Smooth muscle cell of the brain vasculature (primary cell): ENCODE data around the gene SERPINA12.

Source experiments
- DNase-seq: peaks from one replicate; pipeline ENCODE4 v3.0.0-alpha.2; 2012; ENCODE audit warnings: low read depth, low spot score

The SERPINA12 gene

DNA sequence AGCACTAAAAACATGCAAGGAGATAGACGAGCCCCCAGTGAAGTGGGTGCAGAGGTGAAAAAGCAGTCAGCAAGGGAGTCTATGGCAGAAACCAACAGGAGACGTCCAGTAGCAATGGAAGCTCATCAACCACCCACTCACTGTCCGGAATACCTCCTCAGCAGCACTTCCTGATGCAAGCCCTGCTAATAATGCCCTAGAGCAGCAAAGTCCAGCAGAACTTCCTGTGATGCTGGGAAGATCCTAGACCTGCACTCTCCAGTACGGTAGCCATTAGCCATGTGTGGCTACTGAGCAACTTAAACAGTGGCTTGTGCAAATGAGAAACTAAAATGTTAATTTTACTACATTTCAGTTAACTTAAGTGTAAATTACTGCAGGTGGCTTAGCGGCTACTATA is 44.2 kb downstream of the SERPINA12 start:
- DNase-seq = no peak

DNA sequence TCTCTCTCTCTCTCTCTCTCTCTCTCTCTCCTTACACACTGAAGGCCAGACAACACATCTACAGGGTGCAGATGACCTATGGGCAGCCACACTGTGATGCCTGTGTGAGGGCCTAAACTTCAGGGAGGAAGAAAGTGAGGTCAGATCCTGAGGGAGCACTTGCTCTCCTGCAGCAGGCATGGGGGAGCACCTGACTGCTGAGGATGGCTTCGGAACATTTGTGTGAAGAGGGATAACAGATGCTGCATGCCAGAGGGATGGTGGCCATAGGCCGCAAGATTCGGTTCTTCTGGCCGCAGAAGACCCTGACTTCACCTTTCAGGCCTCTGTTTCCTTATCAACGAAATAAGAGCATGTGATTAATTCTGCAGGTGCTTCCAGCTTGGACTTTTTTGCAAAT is 45.0 kb downstream of the SERPINA12 start:
- DNase-seq = no peak

DNA sequence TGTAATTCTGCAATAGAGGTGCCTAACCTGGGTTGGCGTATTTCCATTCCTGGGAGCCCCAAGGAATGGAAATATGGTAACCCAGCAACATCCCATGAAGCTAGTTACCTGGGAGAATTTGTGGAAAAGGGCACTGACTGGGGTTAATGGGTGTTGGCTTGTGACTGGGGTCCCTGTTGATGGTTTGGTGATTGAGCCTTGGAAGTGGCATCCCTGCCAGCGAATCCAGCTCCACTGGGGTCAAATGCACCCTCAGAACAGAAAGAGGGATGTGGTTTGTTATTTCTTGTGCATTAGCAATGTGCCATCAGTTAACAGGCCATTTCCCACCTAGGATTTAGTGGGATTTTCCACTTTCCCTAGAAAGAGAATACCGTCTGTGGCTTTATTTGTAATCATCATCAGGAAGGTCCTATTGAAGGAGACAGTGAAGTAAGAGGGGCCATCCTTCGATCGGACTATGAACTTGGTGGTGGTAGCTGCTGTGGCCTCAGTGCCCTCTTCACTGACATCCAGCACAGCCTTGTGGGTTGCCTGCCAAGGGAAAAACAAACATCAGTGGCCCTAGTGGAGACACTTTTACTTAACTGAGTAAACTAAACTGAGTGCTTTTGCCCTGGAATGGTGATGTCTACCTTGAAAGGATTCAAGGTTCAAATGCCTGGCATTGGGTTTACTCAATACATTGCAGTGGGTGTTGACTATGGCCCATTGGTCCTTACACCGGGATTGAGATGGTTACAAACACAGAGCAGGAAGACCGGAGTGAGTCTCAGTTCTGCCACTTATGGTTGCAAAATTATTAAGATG is 46.3 kb downstream of the SERPINA12 start:
- no peak for DNase-seq

DNA sequence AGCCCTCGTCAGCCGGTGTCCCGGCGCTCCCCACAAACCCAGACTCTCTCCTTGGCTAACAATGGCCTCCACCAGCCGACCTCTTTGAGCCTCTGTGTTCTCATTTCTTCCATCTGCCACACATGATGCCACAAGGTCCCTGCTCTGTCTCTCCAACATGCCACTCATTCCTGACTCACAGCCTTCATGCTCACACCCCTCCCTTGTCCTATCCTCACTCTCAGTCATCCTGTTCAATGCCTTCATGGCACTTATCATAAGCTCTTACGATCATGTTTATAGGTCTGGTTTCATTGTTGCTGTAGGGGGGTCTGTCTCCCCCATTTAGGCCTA is 47.1 kb downstream of the SERPINA12 start:
- DNase-seq = no peak

DNA sequence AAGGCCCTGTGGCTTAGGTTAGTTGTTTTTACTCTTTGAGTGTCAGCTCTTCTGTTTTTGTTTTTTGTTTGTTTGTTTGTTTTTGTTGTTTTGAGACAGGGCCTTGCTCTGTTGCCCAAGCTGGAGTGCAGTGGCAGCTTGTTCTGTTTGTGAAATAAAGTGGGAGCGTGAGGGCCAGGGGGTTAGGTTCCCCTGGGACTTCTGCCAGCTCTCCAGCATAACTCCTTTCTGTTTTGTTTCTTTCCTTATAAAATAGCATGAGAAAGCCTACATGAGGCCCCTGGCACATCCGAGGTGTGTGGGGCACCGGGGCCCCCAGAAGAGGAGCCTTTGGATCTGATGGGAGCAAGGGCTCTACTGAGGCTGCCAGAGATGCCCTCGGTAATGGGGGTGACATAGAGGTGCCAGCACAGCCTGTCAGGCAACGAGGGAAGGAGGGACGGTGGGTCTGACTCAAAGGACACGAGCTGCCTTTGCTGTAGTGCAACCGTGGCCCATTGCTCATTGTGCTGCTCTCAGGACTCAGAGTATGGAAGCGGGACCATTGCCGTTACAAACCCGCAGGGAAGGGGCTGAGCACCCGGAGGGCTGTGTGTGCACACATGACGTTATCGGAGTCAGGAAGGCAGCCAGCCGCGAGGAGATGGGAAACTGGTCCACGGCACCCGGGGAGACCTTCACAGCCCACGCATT is 47.6 kb downstream of the SERPINA12 start:
- no peak for DNase-seq

DNA sequence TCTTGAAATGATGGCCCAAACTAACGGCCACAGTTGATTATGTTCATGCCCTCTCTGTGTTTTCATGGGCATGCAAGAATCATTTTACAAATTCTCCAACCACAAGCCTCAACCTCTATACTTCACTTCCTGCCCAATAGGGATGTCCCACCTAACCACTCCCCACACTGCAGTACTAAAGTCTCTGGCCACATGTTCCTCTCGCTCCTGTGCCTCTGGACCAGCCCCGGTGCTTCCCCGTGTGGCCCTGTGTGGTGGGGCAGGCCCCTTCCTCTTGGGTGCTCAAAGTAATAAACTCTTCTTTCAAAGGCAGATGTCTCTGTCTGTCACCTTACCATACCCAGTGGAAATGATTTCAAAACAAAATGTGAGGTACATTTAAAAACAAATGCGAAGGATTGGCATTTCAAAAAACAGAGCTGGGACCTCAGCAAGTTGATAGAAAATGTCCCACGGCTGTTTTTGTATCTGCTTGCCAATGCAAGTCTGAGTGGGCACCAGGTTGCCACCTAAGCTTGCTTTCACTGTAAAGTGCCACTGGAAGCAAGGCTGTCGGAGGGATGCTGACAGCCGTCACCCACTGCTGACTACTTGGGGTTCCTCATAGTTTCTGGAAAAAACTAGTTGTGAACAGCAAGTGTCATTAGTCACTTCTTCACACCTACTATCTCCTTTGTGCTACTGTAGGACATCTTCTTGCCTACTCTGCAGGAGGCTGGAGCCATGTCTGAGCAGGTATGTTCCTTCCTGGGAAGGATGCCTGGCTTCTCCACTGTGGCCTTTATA is 48.4 kb downstream of the SERPINA12 start:
- DNase-seq = no peak

DNA sequence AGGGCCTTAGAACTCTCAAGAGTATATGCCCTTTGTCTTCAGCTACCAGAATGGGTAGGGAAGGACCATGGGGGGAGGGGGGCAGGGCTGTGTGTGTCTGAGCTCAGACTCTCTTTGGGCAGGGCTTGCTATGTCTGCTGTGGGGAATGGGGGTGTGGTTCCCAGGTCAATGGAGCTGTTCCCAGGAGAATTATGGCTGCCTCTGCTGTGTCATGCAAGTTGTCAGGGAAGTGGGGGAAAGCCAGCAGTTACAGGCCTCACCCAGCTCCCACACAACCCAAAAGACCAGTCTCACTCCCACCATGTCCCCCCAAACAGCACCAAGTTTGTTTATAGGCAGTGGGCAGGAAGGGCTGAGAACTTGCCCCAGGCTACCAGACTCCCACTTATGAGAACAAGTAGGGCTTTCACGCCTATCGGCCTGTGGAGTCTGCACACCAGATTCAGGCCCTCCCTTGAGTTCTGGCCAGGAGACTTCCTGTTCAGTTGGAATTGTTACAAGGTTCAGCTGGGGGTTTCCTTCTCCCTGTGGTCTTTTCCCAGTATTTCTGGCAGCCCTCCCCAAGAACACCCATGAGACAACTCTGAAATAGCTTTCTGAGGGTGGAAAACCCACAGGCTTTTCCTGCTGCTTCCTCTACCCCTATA is 50.6 kb downstream of the SERPINA12 start:
- DNase-seq = peak; percentile 17

DNA sequence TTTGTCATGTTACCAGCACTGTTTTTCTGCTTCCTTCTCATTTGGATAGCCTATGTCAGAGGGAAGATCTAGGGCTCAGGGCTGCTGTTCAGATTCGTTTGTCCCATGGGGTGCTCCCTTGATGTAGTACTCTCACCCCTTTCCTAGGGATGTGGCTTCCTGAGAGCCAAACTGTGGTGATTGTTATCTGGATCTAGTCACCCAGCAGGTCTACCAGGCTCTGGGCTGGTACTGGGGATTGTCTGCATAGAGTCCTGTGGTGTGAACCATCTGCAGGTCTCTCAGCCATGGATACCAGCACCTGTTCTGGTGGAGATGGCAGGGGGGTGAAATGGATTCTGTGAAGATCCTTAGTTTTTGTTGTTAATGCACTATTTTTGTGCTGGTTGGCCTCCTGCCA is 51.2 kb downstream of the SERPINA12 start:
- no peak for DNase-seq

DNA sequence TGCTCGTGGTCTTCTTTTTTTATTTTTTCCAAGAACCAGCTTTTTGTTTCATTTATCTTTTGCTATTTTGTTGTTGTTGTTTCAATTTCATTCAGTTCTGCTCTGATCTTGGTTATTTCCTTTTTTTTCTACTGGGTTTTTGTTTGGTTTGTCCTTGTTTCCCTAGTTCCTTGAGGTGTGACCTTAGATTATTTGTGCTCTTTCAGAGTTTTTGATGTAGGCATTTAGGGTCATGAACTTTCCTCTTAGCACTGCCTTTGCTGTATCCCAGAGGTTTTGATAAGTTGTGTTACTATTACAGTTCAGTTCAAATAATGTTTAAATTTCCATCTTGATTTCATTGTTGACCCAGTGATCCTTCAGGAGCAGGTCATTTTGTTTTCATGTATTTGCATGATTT is 53.3 kb downstream of the SERPINA12 start:
- DNase-seq = no peak

DNA sequence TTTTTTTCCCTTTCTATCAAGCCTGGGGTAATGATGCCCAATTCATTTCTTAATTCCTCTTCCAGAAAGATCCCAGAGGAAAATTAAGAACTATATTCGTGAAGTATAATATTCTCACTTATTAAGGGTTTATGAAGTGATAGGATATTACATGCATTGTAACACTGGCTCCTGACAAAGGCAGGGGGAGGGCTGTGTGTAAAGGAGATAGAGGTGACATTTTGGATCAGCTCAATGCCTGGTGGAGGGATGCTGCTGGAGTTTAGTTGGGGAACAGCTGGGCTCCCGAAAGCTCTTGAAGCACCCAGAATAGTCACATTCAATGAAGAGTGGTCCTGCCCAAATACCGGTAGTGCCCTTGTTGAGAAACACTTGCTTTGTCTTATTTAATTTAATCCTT is 57.4 kb downstream of the SERPINA12 start:
- no peak for DNase-seq

DNA sequence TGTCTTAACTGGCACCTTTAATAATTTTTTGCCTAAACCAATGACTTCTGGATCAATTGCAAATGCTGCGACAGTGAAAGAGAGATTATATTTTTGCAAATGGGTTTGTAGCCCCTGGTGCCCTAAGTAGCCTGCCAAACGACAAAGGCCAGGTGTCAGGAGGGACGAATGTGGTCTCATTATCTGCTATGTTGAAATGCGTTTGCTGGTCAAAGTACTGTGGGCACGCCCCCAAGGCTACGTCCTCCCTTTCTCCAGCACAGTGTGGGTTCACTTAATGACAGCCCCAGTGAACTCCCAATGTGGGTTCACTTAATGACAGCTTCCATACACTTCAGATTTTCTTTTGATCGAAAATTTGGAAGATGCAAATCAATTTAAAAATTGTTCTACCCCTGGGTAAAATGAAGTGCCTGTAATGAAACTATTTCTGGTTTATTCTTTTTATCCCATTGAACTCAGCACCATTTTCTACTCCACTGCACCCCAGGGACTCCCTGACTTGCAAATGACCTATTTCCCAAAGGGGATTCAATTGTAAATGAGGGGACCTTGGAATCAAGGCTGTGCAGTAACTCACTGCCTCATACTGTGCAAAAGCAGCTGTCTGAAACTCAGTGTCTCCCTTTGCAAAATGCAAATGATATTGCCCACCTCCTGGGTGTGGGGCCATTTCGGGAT is 58.0 kb downstream of the SERPINA12 start:
- no peak for DNase-seq

DNA sequence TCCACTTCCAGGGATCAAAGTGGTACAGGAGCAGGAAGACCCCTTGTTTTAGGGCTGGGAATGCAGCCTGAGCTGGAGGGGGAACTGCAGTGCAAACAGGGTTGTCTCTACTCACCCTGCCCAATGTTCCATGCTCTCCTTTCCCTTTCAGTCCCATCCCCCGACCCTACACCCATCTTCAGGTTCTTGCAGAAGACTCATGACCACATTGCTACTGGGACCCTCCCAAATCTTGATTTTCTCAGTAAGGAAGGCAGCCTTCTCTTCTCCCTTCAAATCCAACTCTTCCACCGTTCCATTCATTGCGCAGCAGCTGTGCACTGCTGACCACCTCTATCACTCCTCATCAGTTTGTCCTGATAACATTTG is 58.6 kb downstream of the SERPINA12 start:
- DNase-seq = no peak

DNA sequence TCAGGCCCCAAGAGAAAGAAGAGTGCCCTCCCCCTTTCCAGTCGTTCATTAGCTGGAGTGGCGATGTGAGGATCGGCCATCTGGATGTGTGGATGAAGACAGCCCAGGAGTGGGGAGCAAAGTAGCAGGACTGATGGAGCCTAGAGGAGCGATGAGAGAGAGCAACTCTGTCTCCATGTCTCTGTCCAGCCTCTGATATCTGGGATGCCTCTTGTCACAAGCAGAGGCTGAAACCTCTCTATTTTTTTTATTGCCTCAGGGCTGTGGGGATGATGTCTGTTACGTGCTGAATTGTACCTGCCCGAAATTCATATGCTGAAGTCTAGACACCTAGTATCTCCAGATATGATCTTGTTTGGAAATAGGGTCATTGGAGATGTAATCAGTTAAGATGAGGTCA is 59.3 kb downstream of the SERPINA12 start:
- no peak for DNase-seq

DNA sequence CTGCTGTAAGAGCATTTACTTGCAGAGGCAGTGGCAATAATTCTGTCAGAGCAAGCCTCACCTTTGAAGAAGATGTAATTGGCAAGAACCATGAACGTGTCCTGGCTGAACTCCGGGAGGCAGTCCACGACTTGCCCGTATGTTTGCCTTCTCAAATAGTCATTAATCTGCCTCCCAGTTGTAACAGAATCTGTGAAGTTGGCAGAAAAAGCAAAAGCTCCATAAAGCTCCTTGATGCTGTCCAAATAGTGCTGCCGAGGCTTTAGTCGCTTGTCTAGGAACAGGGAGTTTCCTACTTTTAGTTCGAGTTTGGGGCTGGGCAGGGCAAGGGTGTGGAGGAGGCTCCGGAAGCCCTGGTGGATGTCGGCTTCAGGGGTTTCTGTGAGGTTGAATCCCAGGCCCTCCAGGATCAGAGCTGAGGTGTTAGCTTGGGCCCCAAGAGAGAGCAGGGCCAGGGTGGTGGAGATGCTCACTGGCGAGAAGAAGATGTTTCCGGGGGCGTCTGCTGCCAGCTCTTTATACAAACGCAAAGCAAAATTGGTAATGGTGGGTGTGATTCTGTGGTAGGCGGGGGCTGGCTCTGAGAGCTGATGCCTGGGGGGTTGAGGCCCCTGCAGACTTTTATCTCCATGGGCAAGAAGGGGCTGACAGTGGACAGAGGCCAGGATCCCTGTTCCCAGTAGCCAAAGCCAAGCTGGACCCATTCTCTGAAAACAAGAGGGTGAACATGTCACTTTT is 61.0 kb downstream of the SERPINA12 start:
- DNase-seq = no peak

DNA sequence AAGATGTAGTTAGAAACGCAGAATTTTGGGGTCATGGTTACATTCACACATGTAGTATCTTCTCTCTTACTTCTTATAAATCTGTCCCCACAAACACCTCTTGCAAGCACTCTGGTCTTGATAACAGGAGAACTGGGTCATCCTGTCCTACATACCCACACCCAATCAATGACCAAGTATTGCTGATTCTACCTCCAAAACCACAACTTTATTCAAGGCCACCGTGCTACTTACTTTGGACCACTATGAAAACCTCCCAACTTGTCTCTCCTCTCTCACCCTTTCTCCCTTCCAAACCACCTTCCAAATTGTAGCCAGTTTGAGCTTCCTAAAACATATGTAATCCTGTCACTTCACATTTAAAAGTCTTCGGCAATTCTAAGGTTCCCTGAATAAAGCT is 62.1 kb downstream of the SERPINA12 start:
- DNase-seq = no peak

DNA sequence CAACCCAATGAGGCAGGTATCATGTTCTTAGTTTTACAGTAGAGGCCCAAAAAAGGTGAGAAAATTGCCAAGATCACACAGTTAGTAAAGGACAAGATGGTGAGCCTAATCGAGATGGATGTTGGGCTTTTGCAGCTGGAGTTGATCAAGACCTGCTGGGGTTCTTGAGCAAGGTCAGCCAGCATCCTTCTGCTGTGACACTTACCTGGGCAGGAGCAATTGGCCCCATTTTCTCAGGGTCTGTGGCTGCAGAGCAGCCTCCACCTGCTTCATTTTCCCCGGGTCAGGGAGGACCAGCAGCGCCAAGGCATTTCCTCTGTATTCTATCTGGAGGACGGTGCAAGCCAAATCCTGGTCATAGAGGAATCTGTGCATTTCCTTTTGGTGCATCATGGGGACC is 63.1 kb downstream of the SERPINA12 start:
- DNase-seq = no peak

DNA sequence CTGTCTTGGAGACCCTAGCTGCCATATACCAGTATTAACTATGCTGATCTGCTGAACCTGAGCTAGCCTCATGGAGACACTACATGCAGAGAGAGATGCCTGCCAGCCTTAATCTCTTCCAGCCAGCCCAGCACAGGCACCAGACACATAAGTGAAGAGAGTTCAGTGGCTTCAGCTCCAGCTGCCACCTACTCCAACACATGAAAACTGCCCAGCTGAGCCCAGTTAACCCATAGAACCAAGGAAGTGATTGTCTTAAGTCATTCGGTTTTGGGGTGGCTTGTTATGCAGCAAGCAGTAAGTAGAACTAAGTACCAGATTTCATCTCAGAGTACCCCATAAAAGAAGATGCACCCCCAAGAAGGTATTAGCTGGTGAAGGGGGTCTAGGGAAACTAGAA is 64.3 kb downstream of the SERPINA12 start:
- DNase-seq = no peak

DNA sequence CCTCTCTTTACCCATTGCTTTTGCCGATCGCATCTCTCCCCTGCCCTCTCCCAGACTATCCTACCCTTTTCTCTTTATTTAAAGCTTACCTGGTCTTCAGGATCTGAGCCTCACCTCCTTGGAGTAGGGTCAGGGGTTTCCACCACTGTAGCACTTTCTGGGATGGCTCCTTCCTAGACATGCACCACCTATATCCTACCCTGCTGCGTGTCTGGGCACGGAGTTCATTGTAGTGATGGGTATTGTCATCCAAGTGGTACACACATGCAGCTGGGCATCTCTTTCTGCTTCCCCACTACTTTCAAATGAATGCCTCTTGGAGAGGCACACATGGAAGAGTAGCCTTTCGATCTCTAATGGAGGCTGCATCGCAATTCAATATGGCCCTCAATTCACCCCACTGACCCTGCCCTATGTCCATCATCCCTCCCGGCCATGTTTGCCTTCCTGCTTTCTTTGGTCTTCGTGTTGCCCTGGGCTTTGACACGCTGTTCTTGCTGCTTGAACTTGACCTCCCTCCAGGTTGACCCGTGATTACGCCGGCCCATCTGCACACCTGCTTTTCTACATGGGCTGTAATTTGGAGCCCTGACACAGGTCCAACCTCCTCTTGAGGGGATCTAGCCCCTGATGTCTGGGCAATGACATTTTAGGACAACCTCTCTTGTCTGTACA is 67.6 kb downstream of the SERPINA12 start:
- DNase-seq = no peak

DNA sequence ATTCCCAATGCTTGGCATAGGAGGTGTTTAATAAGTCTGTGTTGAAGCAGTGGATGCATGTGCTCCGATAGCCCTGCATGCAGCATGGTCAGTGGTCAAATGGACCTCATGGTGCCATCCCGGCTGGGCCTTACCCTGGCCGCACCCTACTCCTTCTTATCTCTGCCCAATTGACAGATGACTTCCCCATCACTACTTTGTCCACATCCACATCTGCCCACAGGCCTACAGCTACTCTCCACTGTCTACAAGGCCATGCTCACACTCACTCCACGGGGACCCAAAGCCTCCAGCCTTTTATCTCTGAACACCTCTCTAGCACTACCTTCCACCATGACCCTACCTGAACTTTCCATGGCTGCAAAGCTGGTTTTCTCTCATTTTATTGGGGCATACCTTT is 68.1 kb downstream of the SERPINA12 start:
- DNase-seq = no peak

DNA sequence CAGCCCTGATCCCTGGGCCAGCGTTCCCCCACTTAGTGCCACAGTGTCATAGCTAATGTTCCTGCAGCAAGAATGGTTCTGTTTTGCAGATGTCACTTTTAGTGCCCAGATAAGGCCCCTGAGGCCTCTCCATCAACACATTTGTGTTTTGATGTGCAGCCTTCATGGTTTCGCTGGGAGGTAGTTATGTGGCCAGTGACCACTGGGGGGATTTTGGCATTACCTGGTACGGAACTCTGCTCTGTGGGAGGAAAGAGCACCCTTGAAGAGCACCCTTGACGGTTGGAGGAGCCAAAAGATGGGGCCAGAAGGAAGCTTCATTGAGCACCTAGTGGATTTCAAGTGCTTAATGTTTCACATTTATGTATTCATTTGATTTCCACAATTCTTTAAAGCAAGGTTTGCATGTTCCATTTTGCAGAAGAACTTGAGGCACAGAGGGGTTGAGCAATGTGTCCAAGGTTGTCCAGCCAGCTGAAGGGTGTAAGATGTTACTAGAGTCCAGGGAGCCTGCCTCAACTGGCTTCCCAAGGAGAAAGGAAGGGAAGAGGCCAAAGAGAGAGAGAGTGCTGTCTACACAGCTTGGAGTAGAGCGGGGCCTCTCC is 69.7 kb downstream of the SERPINA12 start:
- DNase-seq = no peak
